ENCODE results near the gene EXOSC5.

GRCh38 chr19:41398050-41398418 lies 875 bp upstream of the EXOSC5 start:
- TF ChIP-seq, protein P1, sequence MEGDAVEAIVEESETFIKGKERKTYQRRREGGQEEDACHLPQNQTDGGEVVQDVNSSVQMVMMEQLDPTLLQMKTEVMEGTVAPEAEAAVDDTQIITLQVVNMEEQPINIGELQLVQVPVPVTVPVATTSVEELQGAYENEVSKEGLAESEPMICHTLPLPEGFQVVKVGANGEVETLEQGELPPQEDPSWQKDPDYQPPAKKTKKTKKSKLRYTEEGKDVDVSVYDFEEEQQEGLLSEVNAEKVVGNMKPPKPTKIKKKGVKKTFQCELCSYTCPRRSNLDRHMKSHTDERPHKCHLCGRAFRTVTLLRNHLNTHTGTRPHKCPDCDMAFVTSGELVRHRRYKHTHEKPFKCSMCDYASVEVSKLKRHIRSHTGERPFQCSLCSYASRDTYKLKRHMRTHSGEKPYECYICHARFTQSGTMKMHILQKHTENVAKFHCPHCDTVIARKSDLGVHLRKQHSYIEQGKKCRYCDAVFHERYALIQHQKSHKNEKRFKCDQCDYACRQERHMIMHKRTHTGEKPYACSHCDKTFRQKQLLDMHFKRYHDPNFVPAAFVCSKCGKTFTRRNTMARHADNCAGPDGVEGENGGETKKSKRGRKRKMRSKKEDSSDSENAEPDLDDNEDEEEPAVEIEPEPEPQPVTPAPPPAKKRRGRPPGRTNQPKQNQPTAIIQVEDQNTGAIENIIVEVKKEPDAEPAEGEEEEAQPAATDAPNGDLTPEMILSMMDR (conservative IDR thresholded peaks at IDR 0.05; ENCODE audit: low read depth, low read length) = no peak
- TF ChIP-seq CEBPB (IDR thresholded peaks at IDR 0.05; ENCODE audit: low read depth, low read length) (no peak), RAD21 (IDR thresholded peaks at IDR 0.05; ENCODE audit: low read length) (no peak), POLR2A (IDR thresholded peaks at IDR 0.05; ENCODE audit: low read depth, low read length) (no peak), USF2 (IDR thresholded peaks at IDR 0.05; ENCODE audit: low read depth, low read length) (no peak), ELK1 (IDR thresholded peaks at IDR 0.05; ENCODE audit: borderline replicate concordance, low read depth, low read length) (no peak), SMC3 (IDR thresholded peaks at IDR 0.05; ENCODE audit: low read depth, low read length) (no peak), MAFK (IDR thresholded peaks at IDR 0.05; ENCODE audit: low read depth, low read length) (no peak), MAZ (IDR thresholded peaks at IDR 0.05; ENCODE audit: borderline replicate concordance, low read depth, low read length) (no peak), RCOR1 (IDR thresholded peaks at IDR 0.05; ENCODE audit: insufficient replicate concordance, low read length) (no peak)
